GM12875 (cell line): ENCODE results near the gene DPY19L1.
"Not testable (repeated sequence)": the region's sequence is repeated elsewhere in the genome, so short reads cannot be mapped to it uniquely, and the experiment has no call there.

Experiments
- H3K4me3 ChIP-seq: one replicate; pipeline ENCODE4 v1.5.1; 2011; ENCODE audit warnings: low read depth, low read length, control low read depth
- CTCF ChIP-seq: IDR thresholded peaks from 2 replicates; pipeline ENCODE4 v1.5.1; 2011; ENCODE audit warnings: low read depth, mild to moderate bottlenecking, control low read depth, inconsistent platforms, low read length, moderate library complexity, borderline replicate concordance; ENCODE audit not compliant: insufficient read depth

DPY19L1 gene

GRCh38 chr7:34886856-34887255, 150.4 kb downstream of the DPY19L1 start:
- H3K4me3 ChIP-seq = no peak overlapping the region
- TF ChIP-seq CTCF = no peak

- not testable (repeated sequence) for H3K4me3 ChIP-seq
These were observed 153.4 kb downstream of the DPY19L1 start for GRCh38 chr7:34883855-34884254.

- TF ChIP-seq CTCF = no peak
- no peak overlapping the region for H3K4me3 ChIP-seq
These were observed 157.4 kb downstream of the DPY19L1 start for GRCh38 chr7:34879871-34880270.

GRCh38 chr7:34878944-34879735, 158.1 kb downstream of the DPY19L1 start:
- not testable (repeated sequence) for H3K4me3 ChIP-seq
